Activated CD8-positive, alpha-beta memory T cell treated with anti-CD3 and anti-CD28 coated beads for 36 hours (primary cell): ENCODE data around the gene IL1R2. TPM values are rescaled to one million over a fixed set of nuclear protein-coding genes. Genes with fewer than 3 reads are reported as not detected.

Experiments used
- CTCF ChIA-PET: fragments of 350-600 bp; sonication (Branson Sonifier 250); formaldehyde crosslinking; loops from one replicate; lab custom pipeline; 2021; ENCODE audit warnings: antibody characterized with exemption; lab: Charles Lee
- POLR2A ChIA-PET: fragments of 350-600 bp; sonication (Branson Sonifier 250); formaldehyde crosslinking; loops from one replicate; lab custom pipeline; 2021; ENCODE audit warnings: antibody characterized with exemption; lab: Charles Lee
- total RNA-seq, 2 experiments: library from RNA; stranded (reverse); gene quantifications; one replicate each; pipeline ENCODE4 v1.2.3, GENCODE V29; 2021

The IL1R2 gene
- total RNA-seq, 2 experiments from 2014 or later, result 0.80 to 1.5 TPM

DNA sequence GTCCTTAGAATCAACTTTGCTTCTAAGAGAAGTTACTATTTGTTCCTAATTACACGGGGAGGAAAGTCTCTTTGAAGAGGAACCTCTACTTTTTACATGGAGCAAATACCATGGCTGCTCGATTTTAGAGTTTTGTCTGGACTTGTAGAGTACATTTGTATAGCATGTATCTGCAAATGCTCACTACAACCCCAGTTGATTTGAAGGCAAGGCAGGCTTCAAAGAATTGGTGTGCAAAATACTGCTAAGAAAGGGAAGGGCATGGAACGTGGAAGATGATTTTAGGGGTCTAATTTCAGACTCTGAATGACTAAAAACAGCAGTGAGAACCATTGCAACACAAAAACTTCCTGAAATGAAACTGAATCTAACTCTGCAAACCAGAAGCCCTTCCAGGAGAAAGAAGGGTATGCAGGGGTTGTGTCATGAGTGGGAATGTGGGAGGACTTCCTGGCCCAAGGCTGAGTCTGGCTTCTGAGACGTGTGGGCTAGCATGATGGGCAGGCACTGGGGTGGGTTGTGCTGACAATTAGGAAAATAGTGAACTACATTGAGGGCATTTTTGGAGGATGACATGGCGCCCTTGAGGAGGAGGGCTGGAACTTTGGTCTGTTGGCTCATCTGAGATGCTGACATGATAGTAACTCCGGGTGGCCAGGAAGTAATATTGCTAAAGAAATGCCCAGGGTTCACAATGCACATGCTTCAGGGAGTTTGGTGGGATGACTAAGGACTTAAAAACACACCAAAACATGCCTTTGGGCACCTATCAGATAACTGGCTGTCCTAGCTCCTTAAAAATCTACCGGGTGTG lies 18.9 kb upstream of the IL1R2 start:
- ChIA-PET CTCF (no interaction called here), POLR2A (no interaction called here)

- POLR2A ChIA-PET, result no interaction called here
- CTCF ChIA-PET, result interaction anchor here (0.7 kb wide), 1 partner anchor 151 kb away, joined by 3 read pairs; no protein-coding TSS in a partner anchor
These were observed 17.1 kb upstream of the IL1R2 start for GRCh38 chr2:101974663-101975062.

- POLR2A ChIA-PET, result no interaction called here
These were observed 16.4 kb upstream of the IL1R2 start for GRCh38 chr2:101975171-101975870.

DNA sequence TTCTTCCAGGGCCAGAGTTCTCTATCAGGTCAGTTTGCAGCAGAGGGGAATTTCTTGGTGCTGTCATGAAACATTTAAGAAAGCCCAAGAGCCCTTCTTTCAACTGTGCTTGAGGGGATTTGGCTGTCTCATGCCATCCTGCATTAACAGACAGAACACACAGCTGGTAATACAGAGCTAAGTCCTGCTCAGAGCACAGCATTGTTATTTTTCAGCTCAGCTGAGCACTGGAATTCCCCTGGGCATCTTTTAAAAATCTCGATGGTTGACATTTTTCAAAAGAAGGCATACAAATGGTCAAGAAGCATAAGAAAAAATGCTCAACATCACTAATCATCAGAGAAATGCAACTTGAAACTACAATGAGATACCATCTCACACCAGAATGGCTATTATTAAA lies 14.9 kb upstream of the IL1R2 start:
- POLR2A ChIA-PET, result no interaction called here

More at GRCh38 chr2:101975171-101975870, 16.4 kb upstream of the IL1R2 start:
- CTCF ChIA-PET, result interaction anchor here (0.7 kb wide), 1 partner anchor 150 kb away, joined by 3 read pairs; no protein-coding TSS in a partner anchor

DNA sequence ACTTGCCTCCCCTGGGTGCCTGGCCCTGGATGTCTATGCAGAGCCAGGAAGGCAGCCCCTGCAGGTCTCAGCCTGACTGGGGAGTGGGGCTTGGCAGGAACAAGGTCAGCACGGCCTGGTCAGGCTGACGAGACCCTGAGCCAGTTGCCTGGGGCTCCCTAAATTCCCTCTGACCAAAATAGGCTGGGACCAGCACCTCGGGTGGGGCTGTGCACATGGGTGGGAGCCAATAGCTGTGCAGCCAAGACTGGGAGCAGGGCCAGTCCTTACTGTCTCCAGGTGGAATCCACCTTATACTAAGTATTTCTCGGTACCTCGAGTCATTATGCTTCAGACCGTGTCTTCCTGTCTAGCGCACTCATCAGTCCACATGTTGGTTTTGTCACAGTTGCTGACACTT lies 11.4 kb upstream of the IL1R2 start:
- POLR2A ChIA-PET, result no interaction called here
- CTCF ChIA-PET, result no interaction called here

More for the DNA sequence above, 14.9 kb upstream of the IL1R2 start:
- CTCF ChIA-PET, result no interaction called here

- POLR2A ChIA-PET, result no interaction called here
- CTCF ChIA-PET, result no interaction called here
These were observed 10.7 kb upstream of the IL1R2 start for GRCh38 chr2:101981066-101981465.

- ChIA-PET CTCF (no interaction called here), POLR2A (no interaction called here)
These were observed 10.3 kb upstream of the IL1R2 start for GRCh38 chr2:101981504-101981903.

DNA sequence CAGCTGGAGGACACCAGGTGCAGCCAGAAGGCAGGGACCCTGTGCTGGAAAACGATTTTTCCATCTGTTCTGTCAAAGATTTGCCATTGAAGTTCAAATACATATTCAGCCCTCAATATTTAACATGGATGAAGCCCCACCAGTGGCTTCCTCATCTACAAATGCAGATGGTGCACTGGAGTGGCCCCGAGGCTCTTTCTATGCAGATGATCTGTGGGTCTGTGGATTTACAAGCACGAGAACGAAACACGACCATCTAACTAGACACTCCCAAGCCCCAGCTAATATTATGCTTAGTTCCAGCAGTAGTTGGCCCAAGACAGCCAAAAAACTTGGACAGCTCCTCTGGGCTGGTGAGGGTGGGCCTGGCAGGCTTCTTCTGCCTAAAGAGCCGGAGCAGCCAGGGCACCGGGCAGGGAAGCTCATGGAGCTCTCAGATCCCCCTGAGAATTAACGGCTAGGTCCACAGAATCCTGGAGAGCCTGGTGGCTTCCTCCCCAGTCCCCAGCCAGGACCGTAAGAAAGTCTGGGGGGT lies 9.2 kb upstream of the IL1R2 start:
- POLR2A ChIA-PET, result no interaction called here
- CTCF ChIA-PET, result no interaction called here

- CTCF ChIA-PET, result no interaction called here
- POLR2A ChIA-PET, result no interaction called here
These were observed 8.3 kb upstream of the IL1R2 start for GRCh38 chr2:101983486-101983885.

GRCh38 chr2:101983928-101984327 lies 7.8 kb upstream of the IL1R2 start:
- POLR2A ChIA-PET, result no interaction called here
- CTCF ChIA-PET, result interaction anchor here (1.0 kb wide), 1 partner anchor 18 kb away, joined by 3 read pairs; no protein-coding TSS in a partner anchor

GRCh38 chr2:101984656-101985055 lies 7.1 kb upstream of the IL1R2 start:
- CTCF ChIA-PET, result interaction anchor here (1.0 kb wide), 1 partner anchor 19 kb away, joined by 3 read pairs; no protein-coding TSS in a partner anchor
- POLR2A ChIA-PET, result no interaction called here

- CTCF ChIA-PET, result interaction anchor here (1.0 kb wide), 1 partner anchor 20 kb away, joined by 3 read pairs; no protein-coding TSS in a partner anchor
- POLR2A ChIA-PET, result no interaction called here
These were observed 6.5 kb upstream of the IL1R2 start for GRCh38 chr2:101985101-101985792.

DNA sequence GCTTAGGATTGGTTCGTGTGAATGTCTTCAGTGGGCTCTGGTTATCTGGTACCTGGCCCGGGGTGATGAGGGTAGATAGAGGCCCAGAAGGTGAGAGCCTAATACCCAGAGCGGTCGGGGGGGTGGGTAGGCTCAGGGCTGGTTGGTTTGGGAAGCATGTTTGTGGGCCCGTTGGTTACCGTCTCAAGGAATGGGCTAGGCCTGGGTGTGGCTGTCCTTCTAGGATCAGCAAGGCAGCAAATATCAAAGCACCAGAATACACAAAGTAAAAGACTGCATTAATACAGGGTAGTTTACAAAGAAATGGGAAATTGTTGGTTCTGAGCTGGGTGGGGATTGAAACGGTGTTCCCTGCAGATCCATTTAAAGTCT lies 6.0 kb upstream of the IL1R2 start:
- CTCF ChIA-PET, result interaction anchor here (0.6 kb wide), 1 partner anchor 35 kb away, joined by 3 read pairs; no protein-coding TSS in a partner anchor
- POLR2A ChIA-PET, result no interaction called here

- POLR2A ChIA-PET, result no interaction called here
- CTCF ChIA-PET, result interaction anchor here (0.6 kb wide), 1 partner anchor 36 kb away, joined by 3 read pairs; no protein-coding TSS in a partner anchor
These were observed 5.4 kb upstream of the IL1R2 start for GRCh38 chr2:101986376-101986775.

DNA sequence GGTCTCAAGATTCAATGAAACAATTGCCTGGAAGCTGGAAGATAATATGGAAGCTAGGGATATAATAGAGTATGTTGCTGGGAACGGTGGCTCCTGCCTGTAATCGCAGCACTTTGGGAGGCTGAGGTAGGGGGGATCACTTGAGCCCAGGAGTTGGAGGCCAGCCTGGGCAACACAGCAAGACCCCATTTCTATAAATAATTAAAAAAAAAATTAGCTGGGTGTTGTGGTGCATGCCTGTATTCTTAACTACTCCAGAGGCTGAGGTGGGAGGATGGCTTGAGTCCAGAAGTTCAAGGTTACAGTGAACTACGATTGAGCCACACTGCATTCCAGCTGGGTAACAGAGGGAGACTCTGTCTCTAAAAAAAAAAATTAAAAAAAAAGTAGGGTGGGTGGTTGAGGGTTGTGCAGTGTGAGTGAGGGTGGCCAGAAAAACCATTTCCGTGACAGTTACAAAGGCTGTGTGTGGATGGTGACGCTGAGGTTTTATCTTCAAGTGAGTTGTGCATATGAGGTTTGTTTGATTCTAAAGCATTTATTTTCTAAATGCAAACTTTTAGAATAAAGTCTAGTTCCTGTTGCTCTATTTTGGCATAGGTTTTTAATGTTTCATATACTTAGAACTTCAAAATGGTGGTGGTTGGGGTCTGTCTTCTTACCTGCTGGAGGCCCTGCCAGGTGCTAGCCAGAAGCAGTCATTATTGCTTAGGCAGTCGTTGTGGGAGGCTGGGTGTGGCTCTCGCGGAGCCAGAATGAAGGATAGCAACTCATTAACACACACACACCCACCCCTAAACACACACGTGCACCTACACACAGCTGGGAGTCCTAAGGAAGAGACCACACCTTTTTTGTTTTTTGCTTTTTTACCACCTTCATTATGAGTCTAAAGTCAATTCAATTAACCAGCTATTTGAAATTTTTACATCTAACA lies 4.7 kb upstream of the IL1R2 start:
- ChIA-PET CTCF (no interaction called here), POLR2A (no interaction called here)

GRCh38 chr2:101987832-101988231 lies 3.9 kb upstream of the IL1R2 start:
- ChIA-PET CTCF (no interaction called here), POLR2A (no interaction called here)

GRCh38 chr2:101988541-101988940 lies 3.2 kb upstream of the IL1R2 start:
- POLR2A ChIA-PET, result no interaction called here
- CTCF ChIA-PET, result no interaction called here

DNA sequence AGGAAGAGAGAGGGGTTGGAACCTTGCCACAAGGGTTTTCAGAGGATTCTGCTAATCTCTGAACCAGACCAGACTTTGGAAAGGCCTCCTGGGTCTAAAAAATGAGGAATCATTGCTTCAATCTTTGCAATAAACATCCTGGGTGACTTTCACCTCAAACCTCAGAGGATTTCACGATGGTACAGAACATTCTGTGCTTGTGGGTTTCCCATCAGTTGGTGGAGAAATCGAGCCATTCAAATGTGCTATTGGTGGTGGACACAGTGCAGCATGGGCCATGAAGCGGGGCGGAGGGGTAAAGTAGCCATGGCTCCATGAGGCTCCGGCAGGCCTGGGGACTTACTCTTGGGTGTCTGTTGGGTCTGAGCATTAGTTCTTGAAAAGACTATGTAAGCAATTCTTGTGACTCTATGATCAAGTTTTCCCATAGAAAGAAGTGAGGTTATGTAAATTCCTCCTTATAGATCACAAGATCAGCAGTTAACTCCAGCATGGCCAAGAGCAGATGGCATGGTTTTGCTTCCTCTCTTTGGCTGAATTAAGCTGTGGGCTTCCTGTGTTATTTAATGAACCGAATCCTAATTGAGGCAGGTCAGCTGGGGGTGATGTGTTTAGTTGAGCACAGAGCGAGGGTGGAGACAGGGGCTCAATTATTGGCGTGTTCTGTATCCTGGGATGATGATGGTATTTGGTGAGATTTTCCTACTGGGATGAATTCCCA lies 1.9 kb upstream of the IL1R2 start:
- ChIA-PET CTCF (no interaction called here), POLR2A (no interaction called here)
